ENCODE results near the gene SSBP3. TPM values are rescaled to one million over a fixed set of nuclear protein-coding genes. Genes with fewer than 3 reads are reported as not detected.

The SSBP3 gene
- polyA plus RNA-seq, 1 donor (not counting 4 experiments of a cell fraction or from before 2014, with no cell fraction given): 16.9 TPM

- Histone ChIP-seq H3K9me3 (ENCODE audit: control insufficient read depth, low read depth, low read length) (no peaks in the 10 kb centered on the region), H3K27ac (ENCODE audit: control insufficient read depth, insufficient read depth, low read length) (no peak overlapping the region), H4K20me1 (ENCODE audit: control insufficient read depth, extremely low read depth, insufficient read depth, low read length) (no peaks in the 10 kb centered on the region), H3K9me1 (ENCODE audit: control insufficient read depth, extremely low read depth, insufficient read depth, low read length) (no peaks in the 10 kb centered on the region), H3K79me2 (ENCODE audit: control insufficient read depth, insufficient read depth, low read length) (no peaks in the 10 kb centered on the region), H3K27me3 (ENCODE audit: control insufficient read depth, extremely low read depth, insufficient read depth, low read length) (no peaks in the 10 kb centered on the region), H2AFZ (ENCODE audit: control insufficient read depth, low read length) (no peak overlapping the region), H3K36me3 (ENCODE audit: control insufficient read depth in 2 of 2, extremely low read depth in 1 of 2, insufficient read depth in 2 of 2, low read length in 2 of 2) (peaks cover 0 to 4% of the 10 kb centered on the region in 2 experiments), H3K4me2 (ENCODE audit: control insufficient read depth, extremely low read depth, insufficient read depth, low read depth, low read length) (no peak overlapping the region), H3K9ac (ENCODE audit: control insufficient read depth, extremely low read depth, insufficient read depth, low read length) (no peak overlapping the region), H3K4me3 (ENCODE audit: control insufficient read depth in 2 of 3, extremely low read depth in 1 of 3, insufficient read depth in 2 of 3, low read depth in 1 of 3, low read length in 3 of 3) (no peak overlapping the region), H3K4me1 (ENCODE audit: control insufficient read depth, extremely low read depth, insufficient read depth, low read length) (no peaks in the 10 kb centered on the region)
- DNase-seq (ENCODE audit: low read depth, low spot score): no peak
- no peak for FAIRE-seq
- TF ChIP-seq EZH2 (IDR thresholded peaks at IDR 0.05; ENCODE audit: low read length) (no peak), CTCF (optimal IDR thresholded peaks at IDR 0.05 in 1 of 3, IDR thresholded peaks at IDR 0.05 in 1 of 3, conservative IDR thresholded peaks at IDR 0.05 in 1 of 3; ENCODE audit: extremely low read depth in 1 of 3, insufficient read depth in 2 of 3, low read length in 3 of 3) (no peak)
- dilution Hi-C loops (cut with MboI; ENCODE audit: extremely low pct_ligation_motif_present, low sequenced_read_pairs): no loop called here
Measured at GRCh38 chr1:54240741-54241335, 165.4 kb downstream of the SSBP3 start.

- no peaks in the 10 kb centered on the region for H3K79me2 ChIP-seq (ENCODE audit: control insufficient read depth, insufficient read depth, low read length)
- no peak overlapping the region for H3K4me2 ChIP-seq (ENCODE audit: control insufficient read depth, extremely low read depth, insufficient read depth, low read depth, low read length)
- H4K20me1 ChIP-seq (ENCODE audit: control insufficient read depth, extremely low read depth, insufficient read depth, low read length): no peaks in the 10 kb centered on the region
- no peak overlapping the region for H3K4me3 ChIP-seq (ENCODE audit: control insufficient read depth in 2 of 3, extremely low read depth in 1 of 3, insufficient read depth in 2 of 3, low read depth in 1 of 3, low read length in 3 of 3)
- H3K9me1 ChIP-seq (ENCODE audit: control insufficient read depth, extremely low read depth, insufficient read depth, low read length): no peaks in the 10 kb centered on the region
- H3K4me1 ChIP-seq (ENCODE audit: control insufficient read depth, extremely low read depth, insufficient read depth, low read length): no peaks in the 10 kb centered on the region
- no peaks in the 10 kb centered on the region for H3K9me3 ChIP-seq (ENCODE audit: control insufficient read depth, low read depth, low read length)
- DNase-seq (ENCODE audit: low read depth, low spot score) (no peak), FAIRE-seq (no peak)
- H3K27me3 ChIP-seq (ENCODE audit: control insufficient read depth, extremely low read depth, insufficient read depth, low read length): no peaks in the 10 kb centered on the region
- no peak overlapping the region for H2AFZ ChIP-seq (ENCODE audit: control insufficient read depth, low read length)
- TF ChIP-seq CTCF (optimal IDR thresholded peaks at IDR 0.05 in 1 of 3, IDR thresholded peaks at IDR 0.05 in 1 of 3, conservative IDR thresholded peaks at IDR 0.05 in 1 of 3; ENCODE audit: extremely low read depth in 1 of 3, insufficient read depth in 2 of 3, low read length in 3 of 3) (no peak), EZH2 (IDR thresholded peaks at IDR 0.05; ENCODE audit: low read length) (no peak)
- H3K36me3 ChIP-seq (ENCODE audit: control insufficient read depth in 2 of 2, extremely low read depth in 1 of 2, insufficient read depth in 2 of 2, low read length in 2 of 2): peaks cover 0 to 3% of the 10 kb centered on the region in 2 experiments
- dilution Hi-C loops (cut with MboI; ENCODE audit: extremely low pct_ligation_motif_present, low sequenced_read_pairs): no loop called here
- H3K27ac ChIP-seq (ENCODE audit: control insufficient read depth, insufficient read depth, low read length): no peak overlapping the region
- H3K9ac ChIP-seq (ENCODE audit: control insufficient read depth, extremely low read depth, insufficient read depth, low read length): no peak overlapping the region
Measured at GRCh38 chr1:54239631-54240031, 166.6 kb downstream of the SSBP3 start.
